ENCODE data around the gene ATF5. TPM values are rescaled to one million over a fixed set of nuclear protein-coding genes. Genes with fewer than 3 reads are reported as not detected.

Gene ATF5
- total and polyA plus RNA-seq, 2 of the 13 experiments (the other 11 are each of a cell fraction or from before 2014, with no cell fraction given), result 5.2 to 10.3 TPM

DNA sequence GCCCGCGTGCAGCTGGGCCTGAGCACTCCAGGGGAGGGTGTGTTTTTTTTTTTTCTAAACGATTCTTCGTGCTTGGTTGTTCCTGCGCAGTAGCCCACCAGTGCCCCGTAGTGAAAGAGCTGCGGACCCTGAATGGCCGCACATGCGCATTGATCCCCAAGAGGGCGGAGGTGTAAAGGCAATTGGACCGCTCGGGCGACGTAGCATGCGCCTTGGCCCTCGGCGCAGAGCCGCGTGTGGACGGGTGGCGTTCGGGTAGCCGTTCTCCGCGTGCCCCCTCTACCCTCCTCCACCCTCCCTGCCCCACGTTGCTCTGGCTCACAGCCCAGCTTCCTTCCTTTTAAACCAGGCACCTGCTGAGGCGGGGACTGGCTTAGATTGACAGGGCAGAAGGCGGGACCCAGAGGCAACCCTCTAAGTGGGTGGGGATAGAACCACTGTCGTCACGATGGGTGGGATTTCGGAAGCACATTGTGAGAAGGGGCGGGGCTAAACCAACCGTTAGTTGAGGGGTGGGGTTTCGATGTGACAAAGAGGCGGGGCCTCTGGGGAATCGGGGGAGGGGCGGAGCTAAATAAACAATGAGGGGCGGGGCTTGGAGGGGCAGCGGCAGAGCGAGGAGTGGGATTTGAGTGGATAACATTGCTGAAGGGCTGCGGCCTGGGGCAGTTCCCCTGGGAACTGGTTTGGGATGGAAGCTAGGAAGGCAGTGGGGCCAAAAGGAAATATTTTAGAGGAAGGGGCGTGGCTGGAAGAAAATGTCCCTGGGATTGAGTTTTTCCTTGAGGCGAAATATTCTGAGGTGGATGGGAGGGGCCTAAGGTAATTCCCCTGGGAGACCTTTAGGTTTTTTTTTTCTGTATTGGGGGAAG is 842 bp downstream of the ATF5 start (continued):
- TF ChIP-seq, protein P1, sequence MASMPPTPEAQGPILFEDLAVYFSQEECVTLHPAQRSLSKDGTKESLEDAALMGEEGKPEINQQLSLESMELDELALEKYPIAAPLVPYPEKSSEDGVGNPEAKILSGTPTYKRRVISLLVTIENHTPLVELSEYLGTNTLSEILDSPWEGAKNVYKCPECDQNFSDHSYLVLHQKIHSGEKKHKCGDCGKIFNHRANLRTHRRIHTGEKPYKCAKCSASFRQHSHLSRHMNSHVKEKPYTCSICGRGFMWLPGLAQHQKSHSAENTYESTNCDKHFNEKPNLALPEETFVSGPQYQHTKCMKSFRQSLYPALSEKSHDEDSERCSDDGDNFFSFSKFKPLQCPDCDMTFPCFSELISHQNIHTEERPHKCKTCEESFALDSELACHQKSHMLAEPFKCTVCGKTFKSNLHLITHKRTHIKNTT (CRISPR knock-in tag; IDR thresholded peaks at IDR 0.05), result no peak
- TF ChIP-seq ZNF776 (CRISPR knock-in tag; IDR thresholded peaks at IDR 0.05) (peak; percentile 66; the same call in 1 of the 2 replicates), CREB1 (IDR thresholded peaks at IDR 0.05) (peak; percentile 72), CREB1 (CRISPR knock-in tag; IDR thresholded peaks at IDR 0.05) (peak; percentile 79), NR2F1 (CRISPR knock-in tag; IDR thresholded peaks at IDR 0.05) (no peak), ZNF768 (CRISPR knock-in tag; IDR thresholded peaks at IDR 0.05) (peak; percentile 34; the same call in 1 of the 2 replicates), NFAT5 (CRISPR knock-in tag; IDR thresholded peaks at IDR 0.05) (no peak; the same call in none of the 2 replicates), CSRNP1 (CRISPR knock-in tag; IDR thresholded peaks at IDR 0.05) (peak; percentile 87; the same call in 1 of the 2 replicates), PRDM10 (CRISPR knock-in tag; IDR thresholded peaks at IDR 0.05; ENCODE audit: low read depth) (peak; percentile 62), PHB2 (IDR thresholded peaks at IDR 0.05; ENCODE audit: partially characterized antibody) (no peak), LCORL (IDR thresholded peaks at IDR 0.05) (no peak), LCORL (CRISPR knock-in tag; IDR thresholded peaks at IDR 0.05) (peak; percentile 51; the same call in 1 of the 2 replicates), ZNF569 (CRISPR knock-in tag; IDR thresholded peaks at IDR 0.05; ENCODE audit: borderline replicate concordance) (no peak), ZNF766 (CRISPR knock-in tag; IDR thresholded peaks at IDR 0.05; ENCODE audit: borderline replicate concordance) (peak; percentile 78; the same call in 1 of the 2 replicates), ZNF598 (CRISPR knock-in tag; IDR thresholded peaks at IDR 0.05; ENCODE audit: borderline replicate concordance) (no peak), GABPB1 (CRISPR knock-in tag; IDR thresholded peaks at IDR 0.05) (peak; percentile 75)
